OCI-LY3 (cell line): Measurements from ENCODE around the gene DCTPP1.
A peak's percentile ranks its signal among the peaks of the same experiment; 100 is the strongest.

Experiments
- H2AFZ ChIP-seq: fragments of 200-600, 300-600 bp; shearing (Covaris generic); 2 replicates; pipeline ENCODE4 v1.6.0; 2014; ENCODE audit warnings: antibody characterized with exemption, low read depth, low read length
- H3K27ac ChIP-seq: fragments of 200-600, 300-600 bp; sonication (generic); 2 replicates; pipeline ENCODE4 v1.5.1; 2014; ENCODE audit warnings: mild to moderate bottlenecking, low read length, moderate library complexity, mixed read lengths
- H3K27me3 ChIP-seq: fragments of 200-600, 300-600 bp; sonication (generic); 2 replicates; pipeline ENCODE4 v1.6.1; 2014; ENCODE audit warnings: low read depth, low read length, mixed read lengths
- H3K36me3 ChIP-seq: fragments of 200-600, 300-600 bp; sonication (generic); replicated peaks from 2 replicates; pipeline ENCODE3; 2014; ENCODE audit warnings: low read depth, low read length, mixed read lengths
- H3K4me1 ChIP-seq: fragments of 300-600, 200-600 bp; sonication (generic); 2 replicates; pipeline ENCODE4 v1.6.1; 2014; ENCODE audit warnings: low read length, mixed read lengths
- H3K4me2 ChIP-seq: fragments of 200-600, 300-600 bp; sonication (generic); 2 replicates; pipeline ENCODE4 v1.6.1; 2014; ENCODE audit warnings: low read length, mixed read lengths
- H3K4me3 ChIP-seq: fragments of 300-600, 200-600 bp; sonication (generic); 2 replicates; pipeline ENCODE4 v1.5.1; 2014; ENCODE audit warnings: antibody characterized with exemption, mild to moderate bottlenecking, low read length, moderate library complexity
- H3K79me2 ChIP-seq: fragments of 300-600, 200-600 bp; shearing (Covaris generic); 2 replicates; pipeline ENCODE4 v1.6.1; 2014; ENCODE audit warnings: mild to moderate bottlenecking, low read length, mixed read lengths
- H3K9ac ChIP-seq: fragments of 300-600, 200-600 bp; shearing (Covaris generic); 2 replicates; pipeline ENCODE4 v1.6.0; 2014; ENCODE audit warnings: mild to moderate bottlenecking, low read length, moderate library complexity
- H3K9me3 ChIP-seq: fragments of 200-600, 300-600 bp; shearing (Covaris generic); 2 replicates; pipeline ENCODE4 v1.6.1; 2014; ENCODE audit warnings: low read length, mixed read lengths; ENCODE audit not compliant: insufficient read depth
- H4K20me1 ChIP-seq: fragments of 200-600, 300-600 bp; sonication (generic); 2 replicates; pipeline ENCODE4 v1.6.1; 2016; ENCODE audit warnings: low read length, mixed read lengths; ENCODE audit not compliant: insufficient read depth
- EZH2phosphoT487 ChIP-seq: fragments of 200-600 bp; shearing (Covaris generic); IDR thresholded peaks from 2 replicates; pipeline ENCODE4 v1.6.1; 2018; ENCODE audit warnings: antibody characterized with exemption, mixed run types, low read depth
- TF ChIP-seq, protein P1 (sequence below): fragments of 200-600, 300-600 bp; sonication (generic); IDR thresholded peaks from 2 replicates; pipeline ENCODE4 v1.5.1; 2014; ENCODE audit warnings: antibody characterized with exemption, low read length, low read depth

The DCTPP1 gene

GRCh38 chr16:30381291-30382041 is 48.4 kb downstream of the DCTPP1 start:
- H3K4me1 ChIP-seq, result peaks cover 34% of the 10 kb centered on the region
- H3K9ac ChIP-seq, result peak overlapping the region; percentile 84
- H4K20me1 ChIP-seq, result no peaks in the 10 kb centered on the region
- peaks cover 5% of the 10 kb centered on the region for H3K36me3 ChIP-seq
- peak overlapping the region; percentile 87 for H3K4me3 ChIP-seq
- no peak for TF ChIP-seq EZH2phosphoT487
- TF ChIP-seq, protein P1, sequence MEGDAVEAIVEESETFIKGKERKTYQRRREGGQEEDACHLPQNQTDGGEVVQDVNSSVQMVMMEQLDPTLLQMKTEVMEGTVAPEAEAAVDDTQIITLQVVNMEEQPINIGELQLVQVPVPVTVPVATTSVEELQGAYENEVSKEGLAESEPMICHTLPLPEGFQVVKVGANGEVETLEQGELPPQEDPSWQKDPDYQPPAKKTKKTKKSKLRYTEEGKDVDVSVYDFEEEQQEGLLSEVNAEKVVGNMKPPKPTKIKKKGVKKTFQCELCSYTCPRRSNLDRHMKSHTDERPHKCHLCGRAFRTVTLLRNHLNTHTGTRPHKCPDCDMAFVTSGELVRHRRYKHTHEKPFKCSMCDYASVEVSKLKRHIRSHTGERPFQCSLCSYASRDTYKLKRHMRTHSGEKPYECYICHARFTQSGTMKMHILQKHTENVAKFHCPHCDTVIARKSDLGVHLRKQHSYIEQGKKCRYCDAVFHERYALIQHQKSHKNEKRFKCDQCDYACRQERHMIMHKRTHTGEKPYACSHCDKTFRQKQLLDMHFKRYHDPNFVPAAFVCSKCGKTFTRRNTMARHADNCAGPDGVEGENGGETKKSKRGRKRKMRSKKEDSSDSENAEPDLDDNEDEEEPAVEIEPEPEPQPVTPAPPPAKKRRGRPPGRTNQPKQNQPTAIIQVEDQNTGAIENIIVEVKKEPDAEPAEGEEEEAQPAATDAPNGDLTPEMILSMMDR, result no peak
- peak overlapping the region; percentile 92 for H3K4me2 ChIP-seq
- H3K79me2 ChIP-seq, result peaks cover 21% of the 10 kb centered on the region
- H2AFZ ChIP-seq, result no peak overlapping the region
- H3K9me3 ChIP-seq, result no peaks in the 10 kb centered on the region
- H3K27ac ChIP-seq, result peak overlapping the region; percentile 68
- no peaks in the 10 kb centered on the region for H3K27me3 ChIP-seq

DNA sequence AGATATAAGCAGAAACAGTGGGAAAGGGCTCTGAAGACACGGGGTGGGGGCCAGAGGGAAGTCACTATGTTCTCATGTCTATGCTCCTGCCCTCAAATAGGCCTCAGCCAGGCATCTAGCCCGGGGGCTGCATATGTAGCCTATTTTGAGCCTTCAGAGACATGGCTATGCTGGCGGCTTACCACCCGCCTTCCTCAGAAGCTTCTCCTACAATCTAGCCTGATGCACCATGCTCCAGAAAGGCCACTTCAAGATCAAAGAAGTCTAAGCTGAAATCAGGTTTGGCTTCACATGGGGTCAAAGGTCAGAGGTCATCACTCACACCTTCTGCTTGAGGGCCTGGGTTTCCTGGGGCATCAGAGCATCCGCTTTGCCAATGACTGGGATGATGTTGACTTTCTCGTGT is 49.0 kb downstream of the DCTPP1 start:
- Histone ChIP-seq H3K4me1 (peaks cover 34% of the 10 kb centered on the region), H3K79me2 (peaks cover 21% of the 10 kb centered on the region), H3K9ac (no peak overlapping the region), H3K9me3 (no peaks in the 10 kb centered on the region), H3K4me3 (no peak overlapping the region), H3K27ac (no peak overlapping the region), H3K36me3 (peaks cover 5% of the 10 kb centered on the region), H3K4me2 (no peak overlapping the region), H3K27me3 (no peaks in the 10 kb centered on the region), H2AFZ (no peak overlapping the region), H4K20me1 (no peaks in the 10 kb centered on the region)
- TF ChIP-seq, protein P1, result no peak
- TF ChIP-seq EZH2phosphoT487, result no peak

DNA sequence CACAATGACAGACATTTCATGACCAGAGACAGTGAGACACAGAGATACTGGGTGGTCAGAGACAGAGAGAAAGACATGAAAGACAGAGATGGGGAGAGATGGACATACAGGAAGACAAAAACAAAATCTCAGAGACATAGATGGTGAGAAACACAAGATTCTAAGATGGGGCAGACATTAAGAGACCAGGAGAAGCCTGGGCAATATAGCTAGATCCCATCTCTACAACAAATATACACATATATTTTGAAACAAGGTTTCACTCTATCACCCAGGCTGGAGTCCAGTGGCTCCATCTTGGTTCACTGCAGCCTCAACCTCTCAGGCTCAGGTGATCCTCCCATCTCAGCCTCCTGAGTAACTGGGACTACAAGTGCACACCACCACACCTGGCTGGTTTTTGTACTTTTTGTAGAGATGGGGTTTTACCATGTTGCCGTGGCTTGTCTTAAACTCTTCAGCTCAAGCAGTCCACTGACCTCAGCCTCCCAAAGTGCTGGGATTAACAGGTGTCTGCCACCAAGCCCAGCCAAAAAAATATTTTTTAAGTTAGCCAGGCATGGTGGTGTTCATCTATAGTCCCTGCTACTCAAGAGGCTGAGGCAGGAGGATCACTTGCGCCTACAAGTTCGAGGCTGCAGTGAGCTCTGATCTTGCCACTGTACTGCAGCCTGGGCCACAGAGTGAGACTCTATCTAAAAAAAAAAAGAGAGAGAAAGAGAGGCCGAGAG is 49.6 kb downstream of the DCTPP1 start:
- Histone ChIP-seq H3K4me2 (no peak overlapping the region), H3K9ac (no peak overlapping the region), H3K36me3 (peaks cover 5% of the 10 kb centered on the region), H3K27ac (no peak overlapping the region), H4K20me1 (no peaks in the 10 kb centered on the region), H3K4me3 (no peak overlapping the region), H2AFZ (no peak overlapping the region), H3K27me3 (no peaks in the 10 kb centered on the region), H3K9me3 (no peaks in the 10 kb centered on the region), H3K79me2 (peaks cover 21% of the 10 kb centered on the region), H3K4me1 (peaks cover 34% of the 10 kb centered on the region)
- TF ChIP-seq, protein P1, result no peak
- TF ChIP-seq EZH2phosphoT487, result no peak

DNA sequence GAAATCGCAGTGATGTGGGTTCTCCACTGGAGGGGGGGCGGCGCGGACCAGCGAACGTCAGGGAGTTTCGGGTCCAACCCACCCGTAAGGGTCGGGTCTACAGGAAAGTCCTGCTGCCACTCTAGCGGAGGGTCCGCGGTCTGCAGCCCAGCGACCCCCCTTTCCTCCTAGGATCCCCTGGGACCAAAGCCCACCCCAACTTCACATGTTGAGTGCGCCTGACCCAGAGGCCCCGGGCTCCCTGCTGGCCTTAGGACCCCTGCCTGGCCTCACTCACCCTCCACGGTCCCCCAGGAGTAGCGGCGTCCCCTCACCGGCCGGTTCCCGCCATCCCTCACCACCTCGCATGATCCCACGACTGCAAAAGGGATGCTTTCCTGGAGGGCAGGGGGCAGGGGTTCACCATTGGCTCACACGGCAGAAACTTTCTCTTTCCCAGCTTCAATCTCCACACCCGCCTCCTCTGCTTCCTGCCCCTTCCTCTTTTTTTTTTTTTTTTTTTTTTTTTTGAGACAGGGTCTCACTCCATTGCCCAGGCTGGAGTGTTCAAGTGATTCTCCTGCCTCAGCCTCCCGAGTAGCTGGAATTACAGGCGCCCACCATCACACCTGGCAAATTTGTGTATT is 50.6 kb downstream of the DCTPP1 start:
- H3K4me1 ChIP-seq, result peaks cover 34% of the 10 kb centered on the region
- H3K27me3 ChIP-seq, result no peaks in the 10 kb centered on the region
- peak overlapping the region; percentile 98 for H3K4me3 ChIP-seq
- peaks cover 5% of the 10 kb centered on the region for H3K36me3 ChIP-seq
- peak overlapping the region; percentile 99 for H3K4me2 ChIP-seq
- no peaks in the 10 kb centered on the region for H4K20me1 ChIP-seq
- H2AFZ ChIP-seq, result no peak overlapping the region
- H3K79me2 ChIP-seq, result peaks cover 21% of the 10 kb centered on the region
- H3K27ac ChIP-seq, result no peak overlapping the region; the same call in 1 of the 2 replicates
- H3K9me3 ChIP-seq, result no peaks in the 10 kb centered on the region
- peak overlapping the region; percentile 34; the same call in 1 of the 2 replicates for H3K9ac ChIP-seq
- TF ChIP-seq, protein P1, result no peak
- no peak for TF ChIP-seq EZH2phosphoT487
